ENCODE measurements around the gene CRKL.

DNA sequence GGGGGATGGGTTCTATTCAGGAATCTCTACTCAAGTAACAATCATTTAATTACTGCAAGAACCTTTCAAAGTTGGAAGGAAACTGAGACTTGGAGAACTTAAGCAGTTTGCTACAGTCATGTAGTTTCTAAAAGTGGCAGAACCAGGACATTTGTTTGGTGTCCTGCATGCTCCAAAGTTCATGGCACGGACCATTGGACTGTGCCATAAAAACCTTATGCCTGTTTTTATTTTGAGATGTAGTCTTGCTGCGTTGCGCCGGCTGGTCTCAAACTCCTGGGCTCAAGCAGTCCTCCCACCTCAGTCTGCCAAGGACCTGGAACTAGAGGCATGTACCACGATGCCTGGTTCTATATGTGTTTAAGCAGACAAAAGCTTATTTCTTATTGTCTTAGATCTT, 31.2 kb downstream of the CRKL start:
- TF ChIP-seq, protein P1, sequence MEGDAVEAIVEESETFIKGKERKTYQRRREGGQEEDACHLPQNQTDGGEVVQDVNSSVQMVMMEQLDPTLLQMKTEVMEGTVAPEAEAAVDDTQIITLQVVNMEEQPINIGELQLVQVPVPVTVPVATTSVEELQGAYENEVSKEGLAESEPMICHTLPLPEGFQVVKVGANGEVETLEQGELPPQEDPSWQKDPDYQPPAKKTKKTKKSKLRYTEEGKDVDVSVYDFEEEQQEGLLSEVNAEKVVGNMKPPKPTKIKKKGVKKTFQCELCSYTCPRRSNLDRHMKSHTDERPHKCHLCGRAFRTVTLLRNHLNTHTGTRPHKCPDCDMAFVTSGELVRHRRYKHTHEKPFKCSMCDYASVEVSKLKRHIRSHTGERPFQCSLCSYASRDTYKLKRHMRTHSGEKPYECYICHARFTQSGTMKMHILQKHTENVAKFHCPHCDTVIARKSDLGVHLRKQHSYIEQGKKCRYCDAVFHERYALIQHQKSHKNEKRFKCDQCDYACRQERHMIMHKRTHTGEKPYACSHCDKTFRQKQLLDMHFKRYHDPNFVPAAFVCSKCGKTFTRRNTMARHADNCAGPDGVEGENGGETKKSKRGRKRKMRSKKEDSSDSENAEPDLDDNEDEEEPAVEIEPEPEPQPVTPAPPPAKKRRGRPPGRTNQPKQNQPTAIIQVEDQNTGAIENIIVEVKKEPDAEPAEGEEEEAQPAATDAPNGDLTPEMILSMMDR (conservative IDR thresholded peaks at IDR 0.05): no peak
- no peak for TF ChIP-seq ZFX (IDR thresholded peaks at IDR 0.05)

Measured in C4-2B (cell line).